GM20431 (cell line): ENCODE results near the gene SYCE1L.
"Not testable (repeated sequence)": the region's sequence is repeated elsewhere in the genome, so short reads cannot be mapped to it uniquely, and the experiment has no call there.

ENCODE experiments used
- in situ Hi-C: fragments of 300-500 bp; cut with MseI, MboI; formaldehyde crosslinking; loops from one replicate; pipeline ENCODE4 v1.15.0; 2020; ENCODE audit warnings: low sequenced_read_pairs; ENCODE audit not compliant: unreplicated experiment

Gene SYCE1L

GRCh38 chr16:77199211-77199610, at the start of gene SYCE1L:
Gene SYCE1L (plus strand): TSS chr16:77199408. CDS start chr16:77199452, 44 bp downstream.
- in situ Hi-C loops, result no loop called here

GRCh38 chr16:77157346-77158058, 41.7 kb upstream of the SYCE1L start:
- in situ Hi-C loops, result loop anchor here (25.0 kb wide), 1 partner anchor 1370 kb away; no protein-coding TSS in a partner anchor

- in situ Hi-C loops, result loop anchor here (25.0 kb wide), 1 partner anchor 1371 kb away; no protein-coding TSS in a partner anchor
Observed at GRCh38 chr16:77158293-77158692, 40.9 kb upstream of the SYCE1L start.

DNA sequence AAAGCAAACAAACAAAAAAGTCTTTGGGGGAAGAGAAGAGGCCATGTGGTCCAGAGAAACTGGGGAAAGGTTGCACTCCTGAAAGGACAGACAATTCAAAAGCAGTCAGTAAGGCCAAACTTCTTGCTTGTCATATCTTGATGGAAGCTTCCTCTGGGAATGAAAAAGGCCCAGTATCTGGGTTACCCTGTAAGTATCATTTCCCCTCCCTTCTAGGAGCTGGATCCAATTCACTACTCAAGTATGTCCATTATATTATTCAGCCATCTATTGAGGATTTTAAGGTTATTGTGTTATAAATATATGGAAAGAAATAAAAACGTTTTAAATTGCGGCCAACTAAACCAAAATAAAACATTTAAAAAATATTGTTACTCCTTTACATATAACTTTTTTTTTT, 34.2 kb upstream of the SYCE1L start:
- in situ Hi-C loops, result loop anchor here (25.0 kb wide), 1 partner anchor 1378 kb away; no protein-coding TSS in a partner anchor

GRCh38 chr16:77165536-77166236, 33.5 kb upstream of the SYCE1L start:
- in situ Hi-C loops, result loop anchor here (25.0 kb wide), 1 partner anchor 1378 kb away; no protein-coding TSS in a partner anchor

DNA sequence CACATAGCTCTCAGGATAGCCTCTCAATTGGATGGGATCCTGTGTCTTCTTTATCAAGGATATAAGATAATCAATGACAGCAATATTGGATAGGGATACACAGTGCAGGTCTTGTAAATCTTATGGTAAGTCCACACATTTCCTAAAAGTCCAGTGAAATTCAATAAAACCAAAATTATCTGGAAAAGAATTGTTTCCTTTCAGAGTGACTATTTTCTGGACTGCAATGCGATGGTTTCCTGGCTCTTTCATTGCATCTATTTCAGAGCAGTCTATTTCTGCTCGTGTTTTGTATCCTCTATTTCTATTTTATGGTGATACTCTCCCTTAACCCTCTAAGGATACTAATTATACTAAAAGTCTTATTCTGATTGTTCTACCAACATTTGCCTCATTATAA, 32.5 kb upstream of the SYCE1L start:
- in situ Hi-C loops, result loop anchor here (25.0 kb wide), 1 partner anchor 1379 kb away; no protein-coding TSS in a partner anchor

- in situ Hi-C loops, result loop anchor here (25.0 kb wide), 1 partner anchor 1382 kb away; no protein-coding TSS in a partner anchor
Observed at GRCh38 chr16:77168901-77169300, 30.3 kb upstream of the SYCE1L start.

- in situ Hi-C loops, result loop anchor here (25.0 kb wide), 1 partner anchor 1382 kb away; no protein-coding TSS in a partner anchor
Observed at GRCh38 chr16:77169650-77170236, 29.5 kb upstream of the SYCE1L start.

DNA sequence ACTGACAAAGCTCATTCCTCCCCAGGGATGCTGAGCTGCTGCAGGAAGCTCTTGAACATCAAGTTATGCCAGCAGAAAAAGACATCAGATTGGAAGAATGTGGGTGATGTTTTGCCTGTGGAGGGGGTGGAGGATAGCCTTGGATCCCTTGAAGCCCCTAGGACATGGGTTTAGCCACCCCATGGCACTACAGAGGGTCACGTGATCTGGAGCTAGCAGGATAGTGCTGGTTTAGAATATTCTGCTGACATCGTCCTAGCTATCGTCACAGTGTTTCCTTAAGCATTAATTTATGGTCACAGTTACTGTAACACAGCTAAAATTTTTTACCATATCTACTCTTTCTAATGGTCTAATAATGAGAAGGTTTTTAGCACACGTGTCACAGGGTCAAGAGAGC, 28.4 kb upstream of the SYCE1L start:
- in situ Hi-C loops, result loop anchor here (25.0 kb wide), 1 partner anchor 1384 kb away; no protein-coding TSS in a partner anchor

DNA sequence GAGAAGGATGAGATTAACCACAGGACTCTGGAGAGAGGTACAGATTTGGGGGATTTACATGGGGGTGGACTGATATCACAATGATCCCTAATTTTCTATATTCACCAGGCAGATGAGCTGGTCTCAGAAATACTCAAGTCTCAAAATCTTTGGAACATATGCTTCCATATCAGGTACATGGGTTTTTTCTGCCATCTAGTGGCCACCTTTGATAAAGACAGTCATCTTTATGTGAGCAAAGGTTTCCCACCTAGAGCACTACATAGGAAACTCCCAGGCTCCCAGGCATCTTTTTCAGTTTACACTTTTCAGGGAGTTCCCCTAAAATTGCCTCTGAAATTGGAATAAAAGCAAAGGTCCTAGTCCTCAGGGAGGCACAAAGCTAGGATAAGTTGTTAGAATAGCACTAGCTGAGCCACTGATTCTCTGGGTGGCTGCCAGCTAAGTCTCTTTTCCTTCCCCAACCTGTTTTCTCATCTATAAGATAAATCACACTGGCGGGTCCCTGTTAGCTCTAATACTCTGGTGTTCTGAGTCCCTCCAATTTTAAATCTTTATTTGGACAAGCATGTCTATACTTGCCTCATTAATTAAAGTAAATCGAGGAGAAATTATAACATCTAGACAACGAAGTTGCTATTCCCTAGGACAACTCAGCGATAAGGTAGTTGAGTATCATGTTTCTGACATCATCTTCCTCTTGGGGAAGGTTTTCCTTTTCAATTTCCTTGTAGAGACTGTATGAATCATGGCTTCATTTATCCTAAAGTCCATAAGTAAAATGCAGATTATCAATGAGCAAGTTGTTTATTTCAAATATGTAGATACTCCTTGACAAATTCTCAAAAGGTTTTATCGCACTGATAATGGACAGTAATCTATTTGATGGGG, 27.2 kb upstream of the SYCE1L start:
- in situ Hi-C loops, result loop anchor here (25.0 kb wide), 1 partner anchor 1385 kb away; no protein-coding TSS in a partner anchor

- in situ Hi-C loops, result loop anchor here (25.0 kb wide), 1 partner anchor 1386 kb away; no protein-coding TSS in a partner anchor
Observed at GRCh38 chr16:77172951-77173350, 26.3 kb upstream of the SYCE1L start.

GRCh38 chr16:77183137-77183536, 16.1 kb upstream of the SYCE1L start:
- in situ Hi-C loops, result no loop called here

DNA sequence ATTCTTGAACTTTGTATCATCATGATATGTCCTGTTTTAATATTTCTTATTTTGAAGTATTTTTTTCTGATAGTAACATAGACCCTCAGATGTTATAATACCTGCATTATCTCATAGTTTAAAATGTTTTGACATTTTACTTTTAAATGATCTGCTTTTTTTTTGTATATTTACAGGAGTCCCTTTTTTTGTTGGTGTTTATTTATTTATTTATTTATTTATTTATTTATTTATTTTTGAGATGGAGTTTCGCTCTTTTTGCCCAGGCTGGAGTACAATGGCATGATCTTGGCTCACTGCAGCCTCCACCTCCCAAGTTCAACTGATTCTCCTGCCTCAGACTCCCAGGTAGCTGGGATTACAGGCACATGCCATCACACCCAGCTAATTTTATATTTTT, 12.9 kb upstream of the SYCE1L start:
- in situ Hi-C loops, result not testable (repeated sequence)

DNA sequence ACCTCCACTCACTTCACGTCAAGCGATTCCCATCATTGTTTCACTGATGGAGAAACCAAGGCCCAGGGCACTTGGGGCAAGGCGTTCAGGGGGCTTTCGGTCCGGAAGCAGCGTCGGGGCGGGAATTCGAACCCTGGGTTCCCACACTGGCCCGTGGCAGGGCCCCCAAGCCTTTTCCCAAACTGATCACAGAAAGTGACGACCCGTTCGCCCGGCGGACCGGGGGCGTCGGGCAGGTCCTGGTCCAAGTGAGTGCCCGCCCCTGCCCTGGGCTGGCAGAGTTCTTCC, 9.1 kb upstream of the SYCE1L start:
- in situ Hi-C loops, result no loop called here

DNA sequence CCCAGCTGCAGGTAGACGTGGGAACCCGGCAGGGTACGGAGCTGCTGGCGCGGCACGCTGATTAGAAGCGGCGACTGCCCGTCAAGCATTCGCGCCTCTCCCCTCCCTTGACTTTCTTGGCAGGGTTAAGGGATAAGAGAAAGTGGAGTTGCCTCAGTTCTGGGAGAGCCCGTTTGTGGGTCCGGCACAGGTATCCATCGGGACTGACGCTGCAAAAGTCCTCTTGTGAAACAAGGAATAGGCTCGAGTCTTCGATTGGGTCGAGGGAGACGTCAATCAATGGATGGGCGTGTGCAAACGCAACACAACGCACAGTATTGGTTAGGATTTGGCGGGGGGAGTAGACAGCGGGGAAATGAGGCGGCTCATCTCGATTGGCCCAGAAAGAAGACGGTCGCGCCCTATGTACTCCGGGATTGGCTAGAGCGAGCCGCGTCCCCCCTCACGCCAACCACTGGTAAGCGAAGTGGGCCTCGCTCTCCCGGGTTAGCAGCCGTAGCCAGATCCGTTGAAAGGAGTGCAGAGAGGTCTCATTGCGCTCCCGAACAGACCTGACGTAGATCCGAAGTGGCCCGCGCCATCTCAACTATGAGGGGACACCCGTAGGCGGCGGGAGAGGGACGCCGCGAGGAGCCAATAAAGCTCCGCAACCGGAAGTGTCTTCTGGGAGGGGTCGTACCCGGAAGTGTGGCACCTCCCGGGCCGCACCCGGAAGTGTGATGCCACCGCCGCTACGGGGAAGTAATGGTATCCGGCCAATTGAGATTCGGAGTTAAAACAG, 8.5 kb upstream of the SYCE1L start, which contains the start of gene MON1B:
Gene MON1B (plus strand): TSS at position 713 of the 781 bp plus-strand sequence. CDS start 296 bp downstream, outside the sequence.
- in situ Hi-C loops, result no loop called here

DNA sequence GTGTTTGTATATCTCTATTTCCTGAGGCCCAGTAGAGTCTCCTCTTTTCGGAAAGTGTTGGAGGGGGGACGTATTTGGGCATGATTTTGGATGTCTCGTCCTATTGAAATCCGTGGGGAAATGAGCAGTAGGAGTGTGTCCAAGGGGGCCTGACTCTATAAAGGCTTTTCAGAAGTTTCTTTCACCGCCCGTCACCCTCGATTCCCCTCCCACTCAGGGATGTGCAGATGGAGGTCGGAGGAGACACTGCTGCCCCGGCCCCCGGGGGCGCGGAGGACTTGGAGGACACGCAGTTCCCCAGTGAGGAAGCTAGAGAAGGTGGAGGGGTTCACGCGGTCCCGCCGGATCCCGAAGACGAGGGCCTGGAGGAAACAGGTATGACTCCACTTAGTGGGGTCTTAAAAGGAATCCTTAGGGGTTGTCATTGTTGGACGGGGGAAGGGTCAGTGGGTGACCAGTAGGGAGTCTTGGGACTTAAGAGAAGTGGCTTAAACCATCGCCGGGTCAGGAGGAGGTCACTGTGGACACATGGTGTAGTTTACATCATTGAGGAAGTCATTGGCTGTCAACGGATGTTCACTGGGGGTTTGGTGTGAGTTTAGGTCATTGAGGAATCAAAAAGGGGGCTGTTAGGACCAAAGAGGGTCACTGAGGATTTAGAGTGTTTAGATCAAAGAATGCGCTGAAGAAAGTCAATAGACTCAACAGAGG, 7.8 kb upstream of the SYCE1L start:
- in situ Hi-C loops, result no loop called here

GRCh38 chr16:77193377-77193776, 5.8 kb upstream of the SYCE1L start:
- in situ Hi-C loops, result no loop called here
